NB4 (cell line): ENCODE measurements around the gene NCLN.
A peak's percentile ranks its signal among the peaks of the same experiment; 100 is the strongest.
"Not testable (repeated sequence)": the region's sequence is repeated elsewhere in the genome, so short reads cannot be mapped to it uniquely, and the experiment has no call there.

Experiments used
- DNase-seq: peaks from one replicate; pipeline ENCODE4 v3.0.0; 2010; ENCODE audit warnings: low read depth
- H3K4me3 ChIP-seq: one replicate; pipeline ENCODE4 v1.5.1; 2011; ENCODE audit warnings: mild to moderate bottlenecking, low read depth, low read length, moderate library complexity
- MYC ChIP-seq: IDR thresholded peaks from 2 replicates; pipeline ENCODE4 v1.6.1; 2011; ENCODE audit warnings: low read depth, low read length
- POLR2A ChIP-seq: IDR thresholded peaks from 2 replicates; pipeline ENCODE4 v1.6.1; 2011; ENCODE audit warnings: mild to moderate bottlenecking; ENCODE audit not compliant: insufficient read length; ENCODE audit errors: extremely low read depth
- TF ChIP-seq, protein P1 (sequence below): IDR thresholded peaks from one replicate; pipeline ENCODE4 v1.5.1; 2012; ENCODE audit warnings: low read depth, low read length
- TF ChIP-seq, protein P2 (sequence below): IDR thresholded peaks from 2 replicates; pipeline ENCODE4 v1.6.1; 2011; ENCODE audit warnings: low read depth, low read length

Gene NCLN

DNA sequence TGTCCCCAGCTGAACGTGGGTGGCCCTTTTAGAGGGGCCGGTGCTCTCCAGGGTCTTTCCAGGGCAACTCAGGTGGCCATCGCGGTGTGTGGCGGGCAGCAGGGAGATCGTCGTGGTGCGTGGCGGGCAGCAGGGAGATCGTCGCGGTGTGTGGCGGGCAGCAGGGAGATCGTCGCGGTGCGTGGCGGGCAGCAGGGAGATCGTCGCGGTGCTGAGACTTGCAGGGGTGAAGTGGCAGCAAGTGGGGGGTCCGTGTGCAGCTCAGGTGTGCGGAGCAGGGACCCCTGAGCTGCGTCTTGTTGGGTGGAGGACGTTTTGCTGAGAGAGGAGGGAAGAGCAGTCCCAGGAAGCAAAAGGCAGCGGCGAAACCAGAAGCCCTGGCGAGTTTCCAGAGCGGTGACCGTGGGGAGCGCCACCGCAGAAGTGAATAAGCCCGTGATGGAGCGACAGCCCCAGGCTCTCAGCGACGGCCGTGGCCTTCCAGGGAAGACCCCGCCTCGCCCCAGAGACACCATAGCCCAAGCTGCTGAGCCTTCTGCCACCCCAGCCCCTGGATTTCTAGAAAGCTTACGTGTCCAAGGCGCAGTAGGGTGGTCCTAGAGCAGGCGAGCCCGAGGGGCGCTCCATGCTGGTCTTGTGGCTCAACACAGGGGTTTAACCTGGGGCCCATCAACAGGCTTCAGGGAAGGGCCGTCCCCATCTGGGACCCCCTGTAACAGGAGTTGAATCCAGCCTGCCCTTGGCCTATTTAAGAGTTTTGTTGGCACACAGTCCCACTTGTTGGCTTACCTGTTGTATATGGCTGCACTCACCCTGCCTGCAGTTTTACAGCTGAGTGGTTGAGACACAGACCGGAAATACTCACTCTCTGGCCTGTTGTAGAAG, 5.4 kb downstream of the NCLN start:
- TF ChIP-seq, protein P1, sequence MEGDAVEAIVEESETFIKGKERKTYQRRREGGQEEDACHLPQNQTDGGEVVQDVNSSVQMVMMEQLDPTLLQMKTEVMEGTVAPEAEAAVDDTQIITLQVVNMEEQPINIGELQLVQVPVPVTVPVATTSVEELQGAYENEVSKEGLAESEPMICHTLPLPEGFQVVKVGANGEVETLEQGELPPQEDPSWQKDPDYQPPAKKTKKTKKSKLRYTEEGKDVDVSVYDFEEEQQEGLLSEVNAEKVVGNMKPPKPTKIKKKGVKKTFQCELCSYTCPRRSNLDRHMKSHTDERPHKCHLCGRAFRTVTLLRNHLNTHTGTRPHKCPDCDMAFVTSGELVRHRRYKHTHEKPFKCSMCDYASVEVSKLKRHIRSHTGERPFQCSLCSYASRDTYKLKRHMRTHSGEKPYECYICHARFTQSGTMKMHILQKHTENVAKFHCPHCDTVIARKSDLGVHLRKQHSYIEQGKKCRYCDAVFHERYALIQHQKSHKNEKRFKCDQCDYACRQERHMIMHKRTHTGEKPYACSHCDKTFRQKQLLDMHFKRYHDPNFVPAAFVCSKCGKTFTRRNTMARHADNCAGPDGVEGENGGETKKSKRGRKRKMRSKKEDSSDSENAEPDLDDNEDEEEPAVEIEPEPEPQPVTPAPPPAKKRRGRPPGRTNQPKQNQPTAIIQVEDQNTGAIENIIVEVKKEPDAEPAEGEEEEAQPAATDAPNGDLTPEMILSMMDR, result no peak
- TF ChIP-seq, protein P2, sequence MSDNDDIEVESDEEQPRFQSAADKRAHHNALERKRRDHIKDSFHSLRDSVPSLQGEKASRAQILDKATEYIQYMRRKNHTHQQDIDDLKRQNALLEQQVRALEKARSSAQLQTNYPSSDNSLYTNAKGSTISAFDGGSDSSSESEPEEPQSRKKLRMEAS, result no peak
- TF ChIP-seq MYC (no peak), POLR2A (no peak)
- H3K4me3 ChIP-seq, result no peak overlapping the region
- DNase-seq, result no peak

DNA sequence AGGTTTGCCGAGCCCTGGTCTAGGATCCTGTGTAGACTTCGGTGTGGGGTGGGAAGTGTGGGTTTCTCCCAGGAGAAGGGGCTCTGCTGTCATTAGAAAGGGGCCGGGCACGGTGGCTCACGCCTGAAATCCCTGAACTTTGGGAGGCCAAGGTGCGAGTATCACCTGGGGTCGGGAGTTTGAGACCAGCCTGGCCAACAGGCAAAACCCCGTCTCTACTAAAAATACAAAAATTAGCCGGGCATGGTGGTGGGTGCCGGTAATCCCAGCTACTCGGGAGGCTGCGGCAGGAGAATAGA, 6.0 kb downstream of the NCLN start:
- DNase-seq, H3K4me3 ChIP-seq: not testable (repeated sequence)

DNA sequence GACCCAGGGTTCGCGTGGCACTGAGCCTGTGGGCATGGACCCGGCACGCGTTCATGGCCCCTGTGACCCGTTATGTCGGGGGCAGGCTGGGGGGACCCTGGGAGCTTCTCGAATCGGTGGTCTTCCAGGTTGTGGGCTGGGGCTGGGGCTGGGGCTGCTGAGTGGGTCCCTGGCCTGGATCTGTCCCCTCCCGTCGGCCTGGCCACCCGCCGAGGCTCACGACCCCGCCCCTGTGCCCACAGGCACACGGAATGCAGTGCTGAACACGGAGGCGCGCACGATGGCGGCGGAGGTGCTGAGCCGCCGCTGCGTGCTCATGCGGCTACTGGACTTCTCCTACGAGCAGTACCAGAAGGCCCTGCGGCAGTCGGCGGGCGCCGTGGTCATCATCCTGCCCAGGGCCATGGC, 6.5 kb downstream of the NCLN start:
- TF ChIP-seq MYC (no peak), POLR2A (no peak)
- TF ChIP-seq, protein P1, result no peak
- TF ChIP-seq, protein P2, result no peak
- no peak for DNase-seq
- H3K4me3 ChIP-seq, result no peak overlapping the region

DNA sequence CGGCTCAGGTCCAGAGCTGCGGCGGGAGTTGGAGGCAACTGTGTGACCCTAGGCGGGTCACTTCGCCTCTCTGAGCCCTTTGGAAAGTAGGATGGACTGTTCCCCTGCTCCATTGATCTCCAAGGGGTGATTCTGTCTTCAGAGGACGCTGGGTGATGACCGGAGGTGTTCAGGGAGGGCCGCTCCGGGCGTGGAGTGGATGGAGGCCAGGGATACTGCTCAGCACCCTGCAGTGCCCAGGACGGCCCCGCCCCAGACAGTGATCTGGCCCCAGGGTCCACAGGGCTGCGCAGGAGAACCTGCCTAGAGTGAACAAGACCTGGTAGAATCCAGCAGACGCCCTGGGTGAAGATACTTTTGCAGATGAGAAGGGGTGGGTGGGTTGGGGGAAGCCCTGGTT, 7.0 kb downstream of the NCLN start:
- no peak overlapping the region for H3K4me3 ChIP-seq
- TF ChIP-seq, protein P2, result no peak
- TF ChIP-seq MYC (no peak), POLR2A (no peak)
- TF ChIP-seq, protein P1, result no peak
- no peak for DNase-seq

DNA sequence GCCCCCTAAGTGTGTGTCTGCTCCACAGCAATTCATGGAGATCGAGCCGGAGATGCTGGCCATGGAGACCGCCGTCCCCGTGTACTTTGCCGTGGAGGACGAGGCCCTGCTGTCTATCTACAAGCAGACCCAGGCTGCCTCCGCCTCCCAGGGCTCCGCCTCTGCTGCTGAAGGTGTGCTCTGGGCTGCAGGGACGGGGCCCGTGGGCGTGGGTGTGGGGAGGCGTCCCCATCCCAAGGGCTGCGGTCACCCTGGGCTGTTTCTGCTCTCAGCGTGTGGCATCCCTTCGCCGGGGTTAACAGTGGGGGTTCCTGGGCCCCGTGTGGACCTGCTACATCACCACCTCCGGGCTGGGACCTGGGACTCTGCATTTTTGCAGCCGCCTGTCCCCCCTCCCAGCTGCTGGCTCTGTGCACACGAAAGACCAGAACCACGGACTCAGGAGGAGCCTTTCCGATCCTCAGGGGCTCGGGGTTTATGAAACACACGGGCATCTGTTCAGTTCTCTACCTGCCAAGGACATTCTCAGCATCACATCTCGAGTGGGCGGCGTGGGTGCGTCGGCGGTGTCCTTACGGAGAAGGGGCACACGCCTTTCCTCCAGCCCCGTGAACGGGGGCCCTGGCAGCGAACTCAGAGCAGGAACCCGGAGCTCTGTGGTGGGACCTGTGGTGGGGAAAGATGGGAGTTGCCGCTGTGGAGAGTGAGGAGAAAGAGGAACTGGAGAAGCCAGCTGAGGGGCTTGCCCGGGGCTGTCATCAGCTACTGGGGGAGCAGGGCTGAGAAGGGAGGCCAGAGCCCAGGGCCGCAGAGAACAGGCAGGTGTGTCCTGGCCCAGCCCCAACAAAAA, 7.8 kb downstream of the NCLN start:
- H3K4me3 ChIP-seq, result no peak overlapping the region
- TF ChIP-seq MYC (no peak), POLR2A (no peak)
- TF ChIP-seq, protein P2, result 0 out of 2 replicates have a peak, but pooled peaks have one; percentile 16
- DNase-seq, result peak; percentile 79

DNA sequence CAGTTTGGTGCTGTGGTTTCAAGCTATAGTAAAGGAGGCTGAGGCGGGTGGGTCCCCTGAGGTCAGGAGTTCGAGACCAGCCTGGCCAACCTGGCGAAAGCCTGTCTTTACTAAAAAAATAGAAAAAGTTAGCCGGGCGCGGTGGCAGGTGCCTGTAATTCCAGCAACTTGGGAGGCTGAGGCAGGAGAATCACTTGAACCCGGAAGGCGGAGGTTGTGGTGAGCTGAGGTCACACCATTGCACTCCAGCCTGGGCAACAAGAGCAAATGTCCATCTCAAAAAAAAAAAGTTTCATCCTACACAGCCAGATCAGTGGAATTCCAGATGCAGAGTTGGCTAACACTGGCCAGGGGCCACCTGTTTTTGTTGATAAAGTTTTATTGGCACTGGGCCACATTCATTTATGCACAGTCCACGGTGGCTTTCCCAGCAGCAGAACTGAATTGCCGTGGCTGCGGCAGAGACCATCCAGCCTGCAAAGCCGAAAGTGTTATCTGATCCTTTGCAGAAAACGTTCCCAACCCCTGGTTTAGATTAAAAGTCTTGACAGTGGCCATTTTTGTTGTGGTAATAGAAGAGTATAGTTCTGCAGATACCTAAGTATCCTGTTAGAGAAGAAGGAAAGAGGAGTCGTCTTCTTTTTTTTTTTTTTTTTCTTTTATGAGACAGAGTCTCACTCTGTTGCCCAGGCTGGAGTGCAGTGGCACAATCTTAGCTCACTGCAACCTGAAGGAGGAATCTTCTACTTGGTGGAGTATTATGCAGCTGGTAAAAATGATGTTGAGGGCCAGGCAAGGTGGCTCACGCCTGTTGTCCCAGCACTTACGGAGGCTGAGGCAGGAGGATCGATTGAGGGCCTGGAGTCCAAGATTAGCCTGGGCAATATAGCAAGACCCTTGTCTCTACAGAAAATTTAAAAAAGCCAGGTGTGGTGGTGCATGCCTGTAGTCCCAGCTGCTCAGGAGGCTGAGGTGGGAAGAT, 8.7 kb downstream of the NCLN start:
- no peak overlapping the region for H3K4me3 ChIP-seq
- TF ChIP-seq MYC, result no peak
- TF ChIP-seq, protein P2, result no peak
- TF ChIP-seq, protein P1, result no peak
- no peak for TF ChIP-seq POLR2A
- no peak for DNase-seq
